ENCODE results near the gene ATP13A4. TPM values are rescaled to one million over a fixed set of nuclear protein-coding genes. Genes with fewer than 3 reads are reported as not detected.

ATP13A4 gene
- total RNA-seq, 1 donor from 2014 or later: 0.15 TPM

DNA sequence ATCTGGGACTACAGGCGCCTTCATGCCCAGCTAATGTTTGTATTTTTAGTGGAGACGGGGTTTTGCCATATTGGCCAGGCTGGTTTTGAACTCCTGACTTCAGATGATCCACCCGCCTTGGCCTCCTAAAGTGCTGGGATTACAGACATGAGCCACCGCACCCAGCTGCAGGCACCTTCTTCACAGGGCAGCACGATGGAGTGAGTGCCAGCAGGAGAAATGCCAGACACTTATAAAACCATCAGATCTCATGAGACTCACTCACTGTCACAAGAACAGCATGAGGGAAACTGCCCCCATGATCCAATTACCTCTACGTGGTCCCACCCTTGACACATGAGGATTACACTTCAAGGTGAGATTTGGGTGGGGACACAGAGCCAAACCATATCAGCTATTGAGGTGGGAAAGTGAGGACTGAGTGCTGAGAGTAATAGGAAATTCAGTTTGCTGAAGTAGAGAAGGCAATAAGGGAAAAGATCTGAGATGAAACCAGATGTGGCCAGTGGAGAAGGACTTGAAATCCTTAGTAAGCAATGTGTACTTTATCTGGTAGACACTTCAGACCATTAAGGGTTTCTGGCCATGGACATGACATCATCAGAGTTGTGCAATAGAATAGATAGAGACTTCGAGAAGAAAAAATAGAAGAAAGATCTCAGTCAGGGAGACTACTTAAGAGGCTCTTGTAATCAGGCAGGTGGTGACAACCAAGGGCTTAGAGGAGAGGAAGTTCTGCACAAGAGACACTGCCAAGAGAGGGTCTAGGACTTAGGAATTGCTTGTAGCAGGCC lies 158.0 kb downstream of the ATP13A4 start:
- DNase-seq (ENCODE audit: low read depth): no peak

DNA sequence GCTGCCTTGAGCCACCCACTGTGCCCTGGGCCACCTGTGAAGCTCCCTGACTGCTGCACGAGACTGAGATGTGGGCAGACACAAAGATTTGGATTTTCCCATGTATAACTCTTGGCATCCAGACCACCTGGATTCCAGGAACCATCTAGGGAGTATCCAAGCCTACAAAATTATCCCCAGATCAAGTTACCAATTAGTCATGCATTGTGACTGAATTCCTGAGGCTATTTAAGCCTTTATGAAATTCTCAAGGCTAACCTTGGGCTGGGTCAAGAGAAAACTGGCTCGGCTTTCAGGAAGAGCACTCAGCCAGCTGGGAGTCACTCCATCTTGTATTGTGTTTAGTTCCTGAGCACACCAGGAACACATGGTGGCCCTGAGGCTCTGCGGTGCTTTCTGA lies 162.8 kb downstream of the ATP13A4 start:
- peak; percentile 78 for DNase-seq (ENCODE audit: low read depth)

DNA sequence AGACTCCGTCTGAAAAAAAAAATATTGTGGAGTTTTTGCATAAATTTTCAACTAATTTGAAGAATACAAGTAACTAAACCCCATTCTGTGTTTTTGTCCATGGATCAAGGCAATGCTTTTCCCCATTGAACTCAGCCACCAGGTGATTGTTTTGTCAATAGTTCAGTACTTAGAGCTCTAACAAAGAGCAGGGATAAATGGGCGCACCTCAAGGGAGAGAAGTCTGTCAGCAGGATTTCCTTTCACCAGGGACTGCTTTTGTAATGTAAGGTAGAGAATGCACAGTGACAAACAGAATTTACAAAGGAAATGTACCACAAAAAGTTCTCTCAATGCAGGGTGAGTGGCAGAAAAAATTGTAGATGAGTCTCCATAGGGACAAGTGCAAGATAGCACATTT lies 165.4 kb downstream of the ATP13A4 start:
- no peak for DNase-seq (ENCODE audit: low read depth)

DNA sequence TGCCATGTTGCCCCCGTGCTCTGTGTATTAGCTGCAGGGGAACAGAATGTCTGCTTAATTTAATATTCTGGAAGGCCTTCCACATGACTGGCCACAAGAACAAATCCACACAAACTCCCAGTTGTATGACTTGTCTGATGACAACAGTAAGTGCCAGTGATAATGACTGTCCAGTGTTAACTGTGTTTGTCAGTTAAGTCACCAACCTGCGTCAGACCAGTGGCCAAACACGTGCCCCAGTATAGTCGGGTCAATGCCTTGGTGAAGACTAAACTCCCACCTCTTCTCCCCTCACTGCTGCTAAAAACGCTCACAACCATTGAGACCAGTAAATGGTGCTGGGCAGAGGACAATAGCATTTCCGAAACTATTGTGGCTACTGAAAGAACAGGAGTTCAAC lies 166.3 kb downstream of the ATP13A4 start:
- DNase-seq (ENCODE audit: low read depth): no peak

DNA sequence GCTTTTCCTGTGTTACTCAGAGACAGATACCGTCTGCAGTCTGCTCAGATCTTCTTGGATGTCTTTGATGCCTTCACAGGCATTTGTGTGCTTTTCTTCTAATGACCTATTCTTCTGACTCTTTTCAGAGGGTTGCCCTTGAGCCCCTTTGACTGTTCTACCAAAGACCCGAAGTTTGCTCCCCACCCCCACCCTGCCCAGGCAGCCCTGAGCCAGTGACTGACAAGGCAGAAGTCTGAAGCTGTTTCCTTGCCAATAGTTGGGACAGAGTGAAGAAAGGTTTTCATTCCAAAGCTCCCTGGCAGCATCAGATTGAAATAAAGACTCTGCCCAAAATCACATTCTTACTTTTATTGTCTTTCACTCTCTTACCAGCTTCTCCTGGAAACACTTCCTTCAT lies 167.1 kb downstream of the ATP13A4 start:
- DNase-seq (ENCODE audit: low read depth): no peak

DNA sequence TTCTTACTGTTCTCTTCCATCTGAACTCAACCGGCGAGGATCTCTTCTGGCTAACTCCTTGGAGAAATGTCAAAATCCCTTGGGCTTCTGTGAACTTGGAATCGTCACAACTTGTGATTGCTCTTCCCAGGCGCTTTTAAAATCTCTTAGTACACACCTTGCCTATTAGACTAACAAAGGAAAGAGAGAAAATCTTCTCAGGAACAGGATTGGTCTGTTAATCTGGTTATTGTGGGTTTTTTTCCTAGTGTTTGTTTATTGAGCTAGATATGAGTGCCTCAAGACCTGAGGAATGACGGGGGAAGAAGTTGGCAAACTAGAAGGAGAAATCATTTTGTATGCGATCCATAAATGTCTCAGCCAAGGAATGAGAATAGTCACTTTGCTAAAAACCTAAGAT lies 176.0 kb downstream of the ATP13A4 start, which contains the start of gene ATP13A5:
ATP13A5 (minus strand) TSS at position 48 of the 400 bp plus-strand sequence; CDS start at position 20, 28 bp downstream.
- DNase-seq (ENCODE audit: low read depth): no peak

DNA sequence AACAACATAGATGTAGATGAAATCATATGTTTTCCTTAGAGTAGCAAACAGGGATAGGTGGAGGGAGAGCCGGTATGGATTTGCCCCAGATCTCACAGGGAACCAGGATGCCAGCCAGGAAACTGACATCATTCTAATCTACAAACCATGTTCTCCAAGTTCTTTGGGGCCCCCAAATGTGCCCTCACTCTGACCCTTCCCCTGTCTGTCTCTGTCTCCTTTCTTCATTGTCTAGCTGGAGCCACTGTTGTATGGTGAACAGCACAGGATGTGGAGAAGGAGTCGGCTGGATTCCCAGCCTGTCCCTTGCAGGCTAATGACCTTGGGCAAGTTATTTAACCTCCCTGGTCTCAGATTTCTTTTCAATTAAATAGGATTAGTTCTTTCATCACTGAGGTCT lies 177.1 kb downstream of the ATP13A4 start:
- DNase-seq (ENCODE audit: low read depth): no peak

DNA sequence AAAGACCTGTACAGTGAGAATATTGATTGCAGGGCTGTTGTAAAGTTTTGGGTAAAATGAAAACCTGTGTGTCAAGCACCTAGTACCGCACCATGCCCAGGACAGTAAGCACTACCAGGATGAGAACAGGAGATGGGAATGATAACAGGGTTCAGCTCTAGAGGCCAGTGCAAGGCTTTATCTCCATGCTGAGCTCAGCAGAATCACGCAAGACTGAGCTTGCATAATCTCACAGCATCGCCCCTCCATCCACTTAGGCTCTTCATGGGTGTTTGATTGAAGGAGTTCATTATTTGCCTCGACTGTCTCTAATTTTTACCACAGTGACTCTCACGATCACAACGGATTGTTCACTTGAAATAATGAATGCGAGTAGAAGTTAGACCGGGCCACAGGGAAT lies 179.1 kb downstream of the ATP13A4 start:
- DNase-seq (ENCODE audit: low read depth): no peak

DNA sequence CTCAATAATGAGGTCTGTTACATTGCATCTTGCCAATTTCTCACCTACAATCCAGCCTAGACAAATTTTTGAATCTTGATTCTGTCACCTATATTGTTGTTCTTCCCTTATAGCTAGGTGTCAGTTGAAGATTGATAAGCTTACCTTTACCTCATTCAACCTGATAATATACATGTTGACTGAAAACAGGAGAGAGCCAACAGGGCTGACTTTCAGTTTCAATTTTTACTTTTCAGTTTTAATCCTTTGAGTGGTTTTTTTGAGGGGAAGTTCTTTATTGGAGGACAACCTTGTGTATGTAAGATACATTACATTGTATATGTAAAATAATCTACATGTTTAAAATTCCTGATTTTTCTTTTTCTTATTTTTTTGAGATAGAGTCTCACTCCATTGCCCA lies 181.9 kb downstream of the ATP13A4 start:
- no peak for DNase-seq (ENCODE audit: low read depth)

DNA sequence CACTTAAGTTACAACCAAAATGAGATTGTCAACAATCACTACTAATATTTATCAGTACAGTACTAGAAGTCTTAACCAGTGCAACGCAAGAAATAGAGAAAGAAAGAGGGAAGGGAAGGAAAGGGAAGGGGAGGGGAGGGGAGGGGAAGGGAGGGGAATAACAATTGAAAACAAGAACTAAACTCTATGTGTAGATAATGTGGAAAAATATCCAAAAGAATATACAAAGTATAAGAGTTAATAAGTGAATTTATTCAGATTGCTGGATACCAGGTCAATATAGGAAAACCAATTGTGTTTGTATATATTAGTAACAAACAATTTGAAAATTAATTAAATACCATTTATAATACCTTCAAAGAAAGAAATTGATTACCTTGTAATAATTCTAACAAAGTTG lies 186.8 kb downstream of the ATP13A4 start:
- DNase-seq (ENCODE audit: low read depth): no peak

DNA sequence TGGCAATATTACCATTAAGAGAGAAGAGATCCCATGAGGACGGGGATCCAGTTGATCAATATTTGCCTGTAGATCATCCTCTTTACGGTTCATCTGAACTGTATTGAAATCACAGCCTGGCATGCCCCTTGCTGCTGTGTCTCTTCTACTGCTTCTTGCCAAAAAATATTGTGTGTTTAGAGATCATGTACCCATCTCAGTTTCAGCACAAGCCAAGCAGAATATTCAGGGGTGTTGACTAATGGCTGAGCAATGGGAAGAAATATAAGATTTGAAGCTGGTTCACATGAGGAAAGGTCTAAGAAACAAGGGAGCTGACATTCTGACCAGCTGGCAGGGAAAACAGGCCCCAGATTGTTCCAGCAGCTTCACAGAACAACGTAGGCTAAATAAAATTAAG lies 197.4 kb downstream of the ATP13A4 start:
- DNase-seq (ENCODE audit: low read depth): no peak

DNA sequence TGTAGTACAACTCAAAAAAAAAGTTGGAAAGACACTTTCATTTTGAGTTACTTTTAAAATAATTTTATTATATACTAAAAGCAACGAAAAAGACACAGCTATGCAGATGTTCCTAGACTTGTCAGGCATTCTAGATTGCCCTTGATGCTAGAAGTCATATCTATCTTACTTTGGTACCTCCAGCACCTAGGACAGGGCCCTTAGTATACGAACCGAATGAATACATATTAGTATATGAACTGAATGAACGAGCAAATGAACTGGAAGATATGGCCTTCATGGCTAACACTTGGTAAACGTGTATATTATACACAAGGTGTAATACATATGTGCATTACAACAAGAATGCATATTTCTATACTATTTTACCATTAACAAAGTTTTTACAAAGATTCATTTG lies 200.3 kb downstream of the ATP13A4 start:
- no peak for DNase-seq (ENCODE audit: low read depth)

Other genes starting within 250 kb of the ATP13A4 start
- not detected in 2 replicates for gene ATP13A5, start 176.1 kb downstream of the ATP13A4 start, total RNA-seq
- 77.3 and 87.4 TPM in 2 replicates for gene OPA1, start 38.3 kb upstream of the ATP13A4 start, total RNA-seq

Measured in renal cortical epithelial cell (primary cell).